OCI-M2 (cell line): ENCODE results near the gene ARHGAP33.

Source experiments
- DNase-seq: peaks from one replicate; lab custom pipeline; 2025; ENCODE audit not compliant: unreplicated experiment; lab: John Stamatoyannopoulos, UW

The ARHGAP33 gene

GRCh38 chr19:35777961-35778360, 2.6 kb downstream of the ARHGAP33 start:
- DNase-seq, result no peak

- no peak for DNase-seq
These were observed 3.7 kb downstream of the ARHGAP33 start for GRCh38 chr19:35779033-35779432.

- DNase-seq, result no peak
These were observed 4.7 kb downstream of the ARHGAP33 start for GRCh38 chr19:35780058-35780457.

- DNase-seq, result no peak
These were observed 5.4 kb downstream of the ARHGAP33 start for GRCh38 chr19:35780717-35781116.

- no peak for DNase-seq
These were observed 6.3 kb downstream of the ARHGAP33 start for GRCh38 chr19:35781650-35782049.

- no peak for DNase-seq
These were observed 7.2 kb downstream of the ARHGAP33 start for GRCh38 chr19:35782589-35782988.

- no peak for DNase-seq
These were observed 8.4 kb downstream of the ARHGAP33 start for GRCh38 chr19:35783469-35784434.

GRCh38 chr19:35784503-35785338, 9.4 kb downstream of the ARHGAP33 start:
- DNase-seq, result no peak

- no peak for DNase-seq
These were observed 9.9 kb downstream of the ARHGAP33 start for GRCh38 chr19:35785339-35785627.

GRCh38 chr19:35786299-35787160, 11.2 kb downstream of the ARHGAP33 start:
- DNase-seq, result no peak

GRCh38 chr19:35787227-35787799, 11.9 kb downstream of the ARHGAP33 start:
- DNase-seq, result no peak

- DNase-seq, result no peak
These were observed 13.0 kb downstream of the ARHGAP33 start for GRCh38 chr19:35788205-35788960.

GRCh38 chr19:35789195-35789977, 14.0 kb downstream of the ARHGAP33 start:
- DNase-seq, result no peak

GRCh38 chr19:35789978-35790944, 14.9 kb downstream of the ARHGAP33 start:
- DNase-seq, result no peak

GRCh38 chr19:35790981-35791813, 15.8 kb downstream of the ARHGAP33 start:
- no peak for DNase-seq

- DNase-seq, result no peak
These were observed 16.5 kb downstream of the ARHGAP33 start for GRCh38 chr19:35791814-35792279.

GRCh38 chr19:35792312-35792711, 16.9 kb downstream of the ARHGAP33 start:
- no peak for DNase-seq
